Bone marrow (tissue), 2 donors: ENCODE data around the gene RNF19B.

ENCODE experiments used
- DNase-seq, 2 donors: peaks; one replicate each; lab custom pipeline; 2025; lab: John Stamatoyannopoulos, UW

The RNF19B gene

GRCh38 chr1:32900956-32901822 is 63.4 kb downstream of the RNF19B start, which contains the start of gene TMEM54:
TSS of gene TMEM54 (minus strand) at chr1:32901389. CDS start at chr1:32901238, 151 bp downstream.
- DNase-seq: no peak

GRCh38 chr1:32900371-32900955 is 64.1 kb downstream of the RNF19B start:
- DNase-seq: no peak

GRCh38 chr1:32899586-32900296 is 64.9 kb downstream of the RNF19B start:
- DNase-seq: no peak

- DNase-seq: no peak
Observed at GRCh38 chr1:32898958-32899357, 65.7 kb downstream of the RNF19B start.

- DNase-seq: no peak
Observed at GRCh38 chr1:32898056-32898455, 66.6 kb downstream of the RNF19B start.

GRCh38 chr1:32897082-32898049 is 67.2 kb downstream of the RNF19B start:
- DNase-seq: no peak

GRCh38 chr1:32896451-32896850 is 68.2 kb downstream of the RNF19B start:
- DNase-seq: no peak

GRCh38 chr1:32895325-32896215 is 69.0 kb downstream of the RNF19B start:
- DNase-seq: no peak

- DNase-seq: no peak
Observed at GRCh38 chr1:32894681-32895080, 69.9 kb downstream of the RNF19B start.

GRCh38 chr1:32894019-32894600 is 70.5 kb downstream of the RNF19B start:
- no peak for DNase-seq

- DNase-seq: no peak
Observed at GRCh38 chr1:32893198-32894018, 71.2 kb downstream of the RNF19B start.

- DNase-seq: no peak
Observed at GRCh38 chr1:32892368-32893197, 72.0 kb downstream of the RNF19B start.

GRCh38 chr1:32891630-32892029 is 73.0 kb downstream of the RNF19B start:
- DNase-seq: no peak

- DNase-seq: no peak
Observed at GRCh38 chr1:32891241-32891570, 73.4 kb downstream of the RNF19B start.

- DNase-seq: no peak
Observed at GRCh38 chr1:32890516-32891240, 73.9 kb downstream of the RNF19B start.

GRCh38 chr1:32889731-32890278 is 74.8 kb downstream of the RNF19B start:
- DNase-seq: no peak

GRCh38 chr1:32888677-32889420 is 75.8 kb downstream of the RNF19B start:
- no peak for DNase-seq
